ENCODE results near the gene PLEK.

Gene PLEK
- long read RNA-seq, transcript PLEK-201 (9 exons, 2,869 nt), result major isoform, 1,524 of 1,646 reads
- long read RNA-seq, partial matches to known transcripts, result 30 of 1,646 reads
- long read RNA-seq, other reads (novel, unspliced or antisense), result 89 of 1,646 reads

GRCh38 chr2:68365087-68365486 is at the start of gene PLEK:
Gene PLEK (plus strand): TSS chr2:68365282. CDS start chr2:68365352, 70 bp downstream.
- no peaks in the 10 kb centered on the region for H3K27me3 ChIP-seq (ENCODE audit: insufficient read depth, poor library complexity, severe bottlenecking)
- peak within 1 kb of the TSS; percentile 85 for H3K27ac ChIP-seq (replicated peaks)
- TF ChIP-seq, protein P1, sequence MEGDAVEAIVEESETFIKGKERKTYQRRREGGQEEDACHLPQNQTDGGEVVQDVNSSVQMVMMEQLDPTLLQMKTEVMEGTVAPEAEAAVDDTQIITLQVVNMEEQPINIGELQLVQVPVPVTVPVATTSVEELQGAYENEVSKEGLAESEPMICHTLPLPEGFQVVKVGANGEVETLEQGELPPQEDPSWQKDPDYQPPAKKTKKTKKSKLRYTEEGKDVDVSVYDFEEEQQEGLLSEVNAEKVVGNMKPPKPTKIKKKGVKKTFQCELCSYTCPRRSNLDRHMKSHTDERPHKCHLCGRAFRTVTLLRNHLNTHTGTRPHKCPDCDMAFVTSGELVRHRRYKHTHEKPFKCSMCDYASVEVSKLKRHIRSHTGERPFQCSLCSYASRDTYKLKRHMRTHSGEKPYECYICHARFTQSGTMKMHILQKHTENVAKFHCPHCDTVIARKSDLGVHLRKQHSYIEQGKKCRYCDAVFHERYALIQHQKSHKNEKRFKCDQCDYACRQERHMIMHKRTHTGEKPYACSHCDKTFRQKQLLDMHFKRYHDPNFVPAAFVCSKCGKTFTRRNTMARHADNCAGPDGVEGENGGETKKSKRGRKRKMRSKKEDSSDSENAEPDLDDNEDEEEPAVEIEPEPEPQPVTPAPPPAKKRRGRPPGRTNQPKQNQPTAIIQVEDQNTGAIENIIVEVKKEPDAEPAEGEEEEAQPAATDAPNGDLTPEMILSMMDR (IDR thresholded peaks at IDR 0.05; ENCODE audit: insufficient read depth, low read length), result no peak
- TF ChIP-seq, protein P2, sequence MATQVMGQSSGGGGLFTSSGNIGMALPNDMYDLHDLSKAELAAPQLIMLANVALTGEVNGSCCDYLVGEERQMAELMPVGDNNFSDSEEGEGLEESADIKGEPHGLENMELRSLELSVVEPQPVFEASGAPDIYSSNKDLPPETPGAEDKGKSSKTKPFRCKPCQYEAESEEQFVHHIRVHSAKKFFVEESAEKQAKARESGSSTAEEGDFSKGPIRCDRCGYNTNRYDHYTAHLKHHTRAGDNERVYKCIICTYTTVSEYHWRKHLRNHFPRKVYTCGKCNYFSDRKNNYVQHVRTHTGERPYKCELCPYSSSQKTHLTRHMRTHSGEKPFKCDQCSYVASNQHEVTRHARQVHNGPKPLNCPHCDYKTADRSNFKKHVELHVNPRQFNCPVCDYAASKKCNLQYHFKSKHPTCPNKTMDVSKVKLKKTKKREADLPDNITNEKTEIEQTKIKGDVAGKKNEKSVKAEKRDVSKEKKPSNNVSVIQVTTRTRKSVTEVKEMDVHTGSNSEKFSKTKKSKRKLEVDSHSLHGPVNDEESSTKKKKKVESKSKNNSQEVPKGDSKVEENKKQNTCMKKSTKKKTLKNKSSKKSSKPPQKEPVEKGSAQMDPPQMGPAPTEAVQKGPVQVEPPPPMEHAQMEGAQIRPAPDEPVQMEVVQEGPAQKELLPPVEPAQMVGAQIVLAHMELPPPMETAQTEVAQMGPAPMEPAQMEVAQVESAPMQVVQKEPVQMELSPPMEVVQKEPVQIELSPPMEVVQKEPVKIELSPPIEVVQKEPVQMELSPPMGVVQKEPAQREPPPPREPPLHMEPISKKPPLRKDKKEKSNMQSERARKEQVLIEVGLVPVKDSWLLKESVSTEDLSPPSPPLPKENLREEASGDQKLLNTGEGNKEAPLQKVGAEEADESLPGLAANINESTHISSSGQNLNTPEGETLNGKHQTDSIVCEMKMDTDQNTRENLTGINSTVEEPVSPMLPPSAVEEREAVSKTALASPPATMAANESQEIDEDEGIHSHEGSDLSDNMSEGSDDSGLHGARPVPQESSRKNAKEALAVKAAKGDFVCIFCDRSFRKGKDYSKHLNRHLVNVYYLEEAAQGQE (IDR thresholded peaks at IDR 0.05; ENCODE audit: insufficient replicate concordance, low read depth), result peak; percentile 57
- TF ChIP-seq POLR2AphosphoS5 (IDR thresholded peaks at IDR 0.05; ENCODE audit: low read depth) (peak; percentile 100), SPI1 (IDR thresholded peaks at IDR 0.05; ENCODE audit: borderline replicate concordance, low read depth) (peak; percentile 100), GABPA (IDR thresholded peaks at IDR 0.05; ENCODE audit: low read depth) (peak; percentile 53; the same call in 1 of the 2 replicates)
- peak within 1 kb of the TSS; percentile 53 for H3K4me3 ChIP-seq (replicated peaks; ENCODE audit: insufficient read depth, low read length)
- DNase-seq (ENCODE audit: low read depth in 1 of 2, low spot score in 1 of 2), result peak; percentile 95

- peak overlapping the region; percentile 36; the same call in 1 of the 2 replicates for H3K27ac ChIP-seq (replicated peaks)
- DNase-seq (ENCODE audit: low read depth in 1 of 2, low spot score in 1 of 2), result peak in 1 of 2 experiments; percentile 43
- H3K27me3 ChIP-seq (ENCODE audit: insufficient read depth, poor library complexity, severe bottlenecking), result peaks cover 9% of the 10 kb centered on the region
- no peak overlapping the region for H3K4me3 ChIP-seq (replicated peaks; ENCODE audit: insufficient read depth, low read length)
- TF ChIP-seq POLR2AphosphoS5 (IDR thresholded peaks at IDR 0.05; ENCODE audit: low read depth), result no peak
- TF ChIP-seq, protein P1 (IDR thresholded peaks at IDR 0.05; ENCODE audit: insufficient read depth, low read length), result no peak
- TF ChIP-seq SPI1 (IDR thresholded peaks at IDR 0.05; ENCODE audit: borderline replicate concordance, low read depth), result no peak
- TF ChIP-seq, protein P2 (IDR thresholded peaks at IDR 0.05; ENCODE audit: insufficient replicate concordance, low read depth), result no peak
- no peak for TF ChIP-seq GABPA (IDR thresholded peaks at IDR 0.05; ENCODE audit: low read depth)
Observed at GRCh38 chr2:68316111-68316510, 49.0 kb upstream of the PLEK start.

DNA sequence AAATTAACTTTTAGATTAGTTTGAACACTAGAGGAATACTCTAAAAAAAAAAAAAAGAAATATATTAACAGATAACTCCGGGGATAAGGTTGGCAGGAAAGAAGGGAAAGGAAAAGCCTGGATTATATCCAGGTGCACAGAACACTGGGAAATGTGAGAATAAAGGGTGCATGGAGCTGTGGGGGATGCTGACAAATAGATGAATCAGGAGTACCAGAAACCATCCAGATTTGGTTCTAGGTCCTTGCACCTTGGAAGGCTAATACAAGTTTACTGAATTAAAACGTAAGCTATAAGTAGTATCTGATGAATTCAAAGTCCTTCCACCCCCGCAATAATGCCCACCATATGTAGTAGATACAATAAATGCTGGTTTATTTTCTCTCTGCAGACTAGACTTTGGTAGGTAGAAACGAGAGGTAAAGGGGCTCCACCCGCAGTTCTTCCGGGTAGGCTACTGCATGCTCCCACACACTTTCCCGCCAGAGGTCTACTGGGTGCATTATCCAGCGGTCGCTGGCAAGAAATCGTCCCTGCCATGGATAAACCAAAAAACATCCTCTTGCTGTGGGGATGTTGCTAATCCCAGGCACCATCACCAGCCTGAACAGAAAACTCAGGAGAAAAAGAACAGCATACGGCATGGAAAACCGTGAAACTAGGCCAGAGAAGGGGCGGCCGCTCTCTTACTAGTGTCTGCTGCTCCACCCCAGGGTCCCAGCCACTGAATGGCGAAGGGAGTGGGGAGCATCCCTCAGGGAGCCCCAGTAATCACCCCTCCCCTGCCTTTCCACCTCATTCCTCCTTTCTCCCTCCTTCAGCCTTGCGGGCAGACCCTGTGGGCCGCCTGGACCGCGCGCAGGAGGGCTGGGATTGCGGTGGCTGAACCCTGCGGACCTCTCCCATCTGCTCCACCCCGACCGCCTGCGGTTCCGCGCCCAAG is 46.8 kb upstream of the PLEK start:
- no peak for DNase-seq (ENCODE audit: low read depth in 1 of 2, low spot score in 1 of 2)
- Histone ChIP-seq H3K27ac (replicated peaks) (no peak overlapping the region), H3K27me3 (ENCODE audit: insufficient read depth, poor library complexity, severe bottlenecking) (peaks cover 9% of the 10 kb centered on the region), H3K4me3 (replicated peaks; ENCODE audit: insufficient read depth, low read length) (no peak overlapping the region)
- TF ChIP-seq, protein P1 (IDR thresholded peaks at IDR 0.05; ENCODE audit: insufficient read depth, low read length), result no peak
- TF ChIP-seq POLR2AphosphoS5 (IDR thresholded peaks at IDR 0.05; ENCODE audit: low read depth) (no peak), GABPA (IDR thresholded peaks at IDR 0.05; ENCODE audit: low read depth) (no peak), SPI1 (IDR thresholded peaks at IDR 0.05; ENCODE audit: borderline replicate concordance, low read depth) (no peak)
- TF ChIP-seq, protein P2 (IDR thresholded peaks at IDR 0.05; ENCODE audit: insufficient replicate concordance, low read depth), result no peak

All from HL-60 (cell line).